Measurements from ENCODE around the gene CLCN6. TPM values are rescaled to one million over a fixed set of nuclear protein-coding genes. Genes with fewer than 3 reads are reported as not detected.

CLCN6 gene
- total and polyA plus RNA-seq, 2 donors (not counting 1 experiment from before 2014, with no cell fraction given), result 15.3 to 19.3 TPM

GRCh38 chr1:11878081-11878890 is 72.3 kb downstream of the CLCN6 start:
- no peaks in the 10 kb centered on the region for H3K9me3 ChIP-seq (ENCODE audit: control insufficient read depth, insufficient read depth, low read depth, low read length)
- H3K9ac ChIP-seq (ENCODE audit: insufficient read depth, low read length), result no peak overlapping the region
- H3K27me3 ChIP-seq (ENCODE audit: control insufficient read depth, insufficient read depth, low read length), result peaks cover 29% of the 10 kb centered on the region
- no peaks in the 10 kb centered on the region for H4K20me1 ChIP-seq (ENCODE audit: control insufficient read depth, extremely low read depth, insufficient read depth, low read length)
- H3K27ac ChIP-seq (ENCODE audit: insufficient read depth, low read length), result no peak overlapping the region
- no peak for TF ChIP-seq EZH2 (IDR thresholded peaks at IDR 0.05; ENCODE audit: low read length, missing control alignments)
- TF ChIP-seq CTCF (conservative IDR thresholded peaks at IDR 0.05 in 1 of 2, IDR thresholded peaks at IDR 0.05 in 1 of 2; ENCODE audit: low read depth in 1 of 2, low read length in 2 of 2), result no peak
- H3K4me2 ChIP-seq (ENCODE audit: extremely low read depth, insufficient read depth, low read length), result no peak overlapping the region
- H3K79me2 ChIP-seq (ENCODE audit: control insufficient read depth, insufficient read depth, low read length), result no peaks in the 10 kb centered on the region
- no peaks in the 10 kb centered on the region for H3K36me3 ChIP-seq (ENCODE audit: control insufficient read depth, insufficient read depth, low read length)
- H3K4me1 ChIP-seq (ENCODE audit: control insufficient read depth, extremely low read depth, insufficient read depth, low read length), result no peaks in the 10 kb centered on the region
- no peak overlapping the region for H3K4me3 ChIP-seq (replicated peaks in 1 of 4; ENCODE audit: control extremely low read depth in 1 of 4, insufficient read depth in 1 of 4, low read depth in 3 of 4, low read length in 4 of 4)
- DNase-seq (ENCODE audit: low read depth in 2 of 2), result no peak
- no peak overlapping the region for H2AFZ ChIP-seq (ENCODE audit: low read length)

GRCh38 chr1:11878891-11879190 is 72.8 kb downstream of the CLCN6 start:
- no peak for TF ChIP-seq CTCF (conservative IDR thresholded peaks at IDR 0.05 in 1 of 2, IDR thresholded peaks at IDR 0.05 in 1 of 2; ENCODE audit: low read depth in 1 of 2, low read length in 2 of 2)
- TF ChIP-seq EZH2 (IDR thresholded peaks at IDR 0.05; ENCODE audit: low read length, missing control alignments), result no peak
- peaks cover 29% of the 10 kb centered on the region for H3K27me3 ChIP-seq (ENCODE audit: control insufficient read depth, insufficient read depth, low read length)
- no peak overlapping the region for H3K4me3 ChIP-seq (replicated peaks in 1 of 4; ENCODE audit: control extremely low read depth in 1 of 4, insufficient read depth in 1 of 4, low read depth in 3 of 4, low read length in 4 of 4)
- H3K79me2 ChIP-seq (ENCODE audit: control insufficient read depth, insufficient read depth, low read length), result no peaks in the 10 kb centered on the region
- no peak overlapping the region for H3K9ac ChIP-seq (ENCODE audit: insufficient read depth, low read length)
- no peaks in the 10 kb centered on the region for H3K4me1 ChIP-seq (ENCODE audit: control insufficient read depth, extremely low read depth, insufficient read depth, low read length)
- no peaks in the 10 kb centered on the region for H3K9me3 ChIP-seq (ENCODE audit: control insufficient read depth, insufficient read depth, low read depth, low read length)
- H4K20me1 ChIP-seq (ENCODE audit: control insufficient read depth, extremely low read depth, insufficient read depth, low read length), result no peaks in the 10 kb centered on the region
- H3K27ac ChIP-seq (ENCODE audit: insufficient read depth, low read length), result no peak overlapping the region
- no peak for DNase-seq (ENCODE audit: low read depth in 2 of 2)
- no peak overlapping the region for H2AFZ ChIP-seq (ENCODE audit: low read length)
- H3K36me3 ChIP-seq (ENCODE audit: control insufficient read depth, insufficient read depth, low read length), result no peaks in the 10 kb centered on the region
- no peak overlapping the region for H3K4me2 ChIP-seq (ENCODE audit: extremely low read depth, insufficient read depth, low read length)

GRCh38 chr1:11879311-11880180 is 73.6 kb downstream of the CLCN6 start:
- peaks cover 23% of the 10 kb centered on the region for H3K27me3 ChIP-seq (ENCODE audit: control insufficient read depth, insufficient read depth, low read length)

More at GRCh38 chr1:11879311-11880180, 73.6 kb downstream of the CLCN6 start:
- H3K9me3 ChIP-seq (ENCODE audit: control insufficient read depth, insufficient read depth, low read depth, low read length), result no peaks in the 10 kb centered on the region
- no peak overlapping the region for H3K4me3 ChIP-seq (replicated peaks in 1 of 4; ENCODE audit: control extremely low read depth in 1 of 4, insufficient read depth in 1 of 4, low read depth in 3 of 4, low read length in 4 of 4)
- H3K27ac ChIP-seq (ENCODE audit: insufficient read depth, low read length), result no peak overlapping the region
- no peak overlapping the region for H2AFZ ChIP-seq (ENCODE audit: low read length)
- DNase-seq (ENCODE audit: low read depth in 2 of 2), result no peak
- H3K36me3 ChIP-seq (ENCODE audit: control insufficient read depth, insufficient read depth, low read length), result no peaks in the 10 kb centered on the region
- no peak for TF ChIP-seq EZH2 (IDR thresholded peaks at IDR 0.05; ENCODE audit: low read length, missing control alignments)
- no peak for TF ChIP-seq CTCF (conservative IDR thresholded peaks at IDR 0.05 in 1 of 2, IDR thresholded peaks at IDR 0.05 in 1 of 2; ENCODE audit: low read depth in 1 of 2, low read length in 2 of 2)
- no peaks in the 10 kb centered on the region for H3K4me1 ChIP-seq (ENCODE audit: control insufficient read depth, extremely low read depth, insufficient read depth, low read length)
- H3K9ac ChIP-seq (ENCODE audit: insufficient read depth, low read length), result no peak overlapping the region
- H3K4me2 ChIP-seq (ENCODE audit: extremely low read depth, insufficient read depth, low read length), result no peak overlapping the region
- no peaks in the 10 kb centered on the region for H3K79me2 ChIP-seq (ENCODE audit: control insufficient read depth, insufficient read depth, low read length)
- H4K20me1 ChIP-seq (ENCODE audit: control insufficient read depth, extremely low read depth, insufficient read depth, low read length), result no peaks in the 10 kb centered on the region

Data from fibroblast of lung (primary cell).